HG02588 (cell line): ENCODE results near the gene MS4A5.

ENCODE experiments used
- ATAC-seq: cut with Tn5 transposase; IDR thresholded peaks from one replicate; pipeline ENCODE4 v1.9.1; 2021; ENCODE audit warnings: mild to moderate bottlenecking, moderate library complexity; ENCODE audit not compliant: unreplicated experiment

MS4A5 gene

DNA sequence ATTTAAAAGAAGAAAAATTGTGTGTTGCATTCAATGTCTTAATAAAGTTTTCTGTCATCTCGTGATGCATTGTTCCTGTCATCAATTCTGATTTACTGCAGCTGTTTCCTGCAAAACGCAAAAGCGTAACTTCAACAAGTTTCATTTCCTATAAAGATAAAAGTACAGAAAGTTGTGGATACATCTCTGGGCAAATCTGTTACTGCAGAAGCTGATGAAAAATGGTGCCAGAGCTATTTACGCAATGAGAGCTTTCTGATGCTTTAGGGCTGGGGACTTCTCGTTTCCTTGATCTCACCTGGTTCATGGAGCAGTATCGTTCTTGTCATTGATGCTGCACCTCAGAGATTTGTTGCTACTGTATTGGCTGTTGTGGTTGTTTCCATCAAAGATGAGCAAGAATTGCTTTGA is 47.7 kb downstream of the MS4A5 start:
- no peak for ATAC-seq

DNA sequence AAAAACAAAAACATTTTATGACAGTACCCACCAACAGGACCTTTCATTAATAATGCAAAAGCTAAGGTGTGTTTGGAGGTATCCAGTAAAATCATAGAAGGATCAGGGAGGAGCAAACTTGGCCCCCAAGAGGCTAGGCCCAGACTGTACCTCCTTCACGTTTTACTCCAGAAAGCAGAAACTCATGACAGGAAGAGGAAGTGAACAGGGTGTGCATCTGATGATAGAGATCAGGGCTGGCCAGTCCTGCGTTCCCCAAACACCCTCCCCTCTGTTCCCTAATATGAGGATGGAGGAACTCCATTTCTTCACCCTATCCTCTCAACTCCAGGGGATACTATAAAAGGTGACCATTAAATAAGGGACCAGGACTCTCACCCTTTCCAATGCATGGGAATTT is 53.0 kb downstream of the MS4A5 start:
- ATAC-seq: no peak

DNA sequence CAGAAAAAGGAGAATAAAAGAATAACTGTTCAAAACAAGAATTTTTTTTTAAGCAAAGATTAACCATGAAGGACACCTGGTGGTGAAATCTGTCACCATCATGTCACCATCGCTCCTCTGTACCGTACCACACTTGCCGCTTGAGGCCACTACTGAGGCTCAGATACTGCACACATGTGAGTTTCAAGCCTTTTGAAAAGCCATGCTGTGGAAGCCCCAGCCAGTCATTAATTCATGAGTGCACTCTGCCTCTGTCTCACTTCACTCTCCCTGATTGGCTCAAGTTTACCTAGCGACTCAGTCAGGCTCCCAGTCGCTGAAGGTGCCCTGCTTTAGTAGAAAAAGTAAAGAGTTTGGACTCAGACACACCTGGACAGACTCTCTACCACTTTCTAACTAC is 56.6 kb downstream of the MS4A5 start:
- peak; percentile 96 for ATAC-seq

DNA sequence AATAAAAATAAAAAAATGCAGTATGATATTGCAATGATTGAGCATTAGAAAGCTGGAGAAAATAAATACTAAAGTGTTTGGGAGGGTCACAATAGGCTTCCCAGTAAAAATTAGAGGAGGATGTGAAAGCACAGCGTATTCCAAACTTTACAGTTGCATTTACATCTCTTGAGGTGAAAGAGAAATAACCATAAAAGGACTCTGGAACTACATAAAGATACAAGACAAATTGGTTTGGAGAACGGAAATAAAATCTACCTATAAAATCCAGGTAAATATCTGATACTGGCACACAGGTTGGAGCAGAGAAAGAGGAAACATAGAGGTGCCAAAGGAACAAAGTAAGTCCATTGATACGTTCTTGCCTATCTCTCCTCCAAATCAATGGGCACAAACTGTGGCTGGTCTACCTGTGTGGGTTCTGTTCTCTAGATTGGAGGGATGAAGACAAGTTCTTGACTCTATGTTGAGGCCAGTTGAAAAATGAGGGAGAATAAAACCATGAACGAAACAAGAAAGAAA is 63.2 kb downstream of the MS4A5 start, which contains the start of gene MS4A12:
MS4A12 (plus strand) TSS at position 291 of the 522 bp plus-strand sequence. CDS start 4,541 bp downstream, outside the sequence.
- ATAC-seq: no peak

DNA sequence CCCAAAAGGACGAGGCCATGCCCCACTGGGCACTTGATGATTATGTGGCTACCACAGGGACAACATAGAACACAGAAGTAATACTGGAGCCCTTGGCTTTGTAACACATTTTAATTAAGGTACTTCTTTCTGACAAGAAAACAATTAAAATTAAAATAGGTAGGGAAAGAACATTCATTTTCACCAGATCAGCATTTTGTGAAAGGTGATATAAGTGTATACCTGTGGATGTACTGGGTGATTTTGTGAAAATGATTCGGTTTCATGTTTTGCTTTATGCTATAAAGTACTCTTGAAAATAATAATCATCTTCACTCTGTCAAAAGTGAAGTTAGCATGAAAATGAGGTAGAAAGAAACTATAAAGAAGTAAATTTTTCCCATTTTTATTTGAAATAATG is 64.1 kb downstream of the MS4A5 start:
- ATAC-seq: no peak
